Panc1 (cell line): ENCODE data around the gene CDRT15.

Source experiments
- CTCF ChIP-seq: fragments of 450-650 bp; IDR thresholded peaks from 2 replicates; pipeline ENCODE4 v1.5.1; 2017; ENCODE audit warnings: mild to moderate bottlenecking
- POLR2AphosphoS5 ChIP-seq: IDR thresholded peaks from 2 replicates; pipeline ENCODE4 v1.6.1; 2012; ENCODE audit warnings: mild to moderate bottlenecking, low read depth, low read length, moderate library complexity
- REST ChIP-seq, 2 experiments: IDR thresholded peaks; 2 replicates each; pipeline ENCODE4 v1.6.1; 2011 to 2012; ENCODE audit warnings: low read depth in 2 of 2, control low read depth in 1 of 2, low read length in 1 of 2, mild to moderate bottlenecking in 1 of 2, moderate library complexity in 1 of 2; ENCODE audit not compliant: insufficient read depth in 1 of 2
- SIN3A ChIP-seq: IDR thresholded peaks from 2 replicates; pipeline ENCODE4 v1.6.1; 2012; ENCODE audit warnings: low read depth, mild to moderate bottlenecking, low read length, moderate library complexity, borderline replicate concordance; ENCODE audit not compliant: insufficient read depth
- TCF7L2 ChIP-seq: IDR thresholded peaks from 2 replicates; pipeline ENCODE4 v1.6.1; 2011; ENCODE audit warnings: mild to moderate bottlenecking, low read depth, low read length, inconsistent platforms

GRCh38 chr17:14269473-14269872 is 32.8 kb upstream of the CDRT15 start:
- TF ChIP-seq POLR2AphosphoS5 (no peak), CTCF (no peak), SIN3A (no peak), REST (IDR thresholded peaks at IDR 0.05; ENCODE audit: insufficient read depth in 1 of 2, low read depth in 2 of 2, low read length in 1 of 2) (no peak), TCF7L2 (no peak)
